Stimulated activated CD4-positive, alpha-beta T cell treated with anti-CD3 and anti-CD28 coated beads, Interleukin-1b, Interleukin-23, amount 100 ng/mL, for 24 hours (primary cell): Measurements from ENCODE around the gene SUN2.
"Not testable (repeated sequence)": the region's sequence is repeated elsewhere in the genome, so short reads cannot be mapped to it uniquely, and the experiment has no call there.

Experiments used
- DNase-seq, 4 experiments: peaks; one replicate each; pipeline ENCODE4 v3.0.0-alpha.2; 2020; ENCODE audit warnings: low read depth in 4 of 4, low spot score in 1 of 4

The SUN2 gene, protein sequence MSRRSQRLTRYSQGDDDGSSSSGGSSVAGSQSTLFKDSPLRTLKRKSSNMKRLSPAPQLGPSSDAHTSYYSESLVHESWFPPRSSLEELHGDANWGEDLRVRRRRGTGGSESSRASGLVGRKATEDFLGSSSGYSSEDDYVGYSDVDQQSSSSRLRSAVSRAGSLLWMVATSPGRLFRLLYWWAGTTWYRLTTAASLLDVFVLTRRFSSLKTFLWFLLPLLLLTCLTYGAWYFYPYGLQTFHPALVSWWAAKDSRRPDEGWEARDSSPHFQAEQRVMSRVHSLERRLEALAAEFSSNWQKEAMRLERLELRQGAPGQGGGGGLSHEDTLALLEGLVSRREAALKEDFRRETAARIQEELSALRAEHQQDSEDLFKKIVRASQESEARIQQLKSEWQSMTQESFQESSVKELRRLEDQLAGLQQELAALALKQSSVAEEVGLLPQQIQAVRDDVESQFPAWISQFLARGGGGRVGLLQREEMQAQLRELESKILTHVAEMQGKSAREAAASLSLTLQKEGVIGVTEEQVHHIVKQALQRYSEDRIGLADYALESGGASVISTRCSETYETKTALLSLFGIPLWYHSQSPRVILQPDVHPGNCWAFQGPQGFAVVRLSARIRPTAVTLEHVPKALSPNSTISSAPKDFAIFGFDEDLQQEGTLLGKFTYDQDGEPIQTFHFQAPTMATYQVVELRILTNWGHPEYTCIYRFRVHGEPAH

DNA sequence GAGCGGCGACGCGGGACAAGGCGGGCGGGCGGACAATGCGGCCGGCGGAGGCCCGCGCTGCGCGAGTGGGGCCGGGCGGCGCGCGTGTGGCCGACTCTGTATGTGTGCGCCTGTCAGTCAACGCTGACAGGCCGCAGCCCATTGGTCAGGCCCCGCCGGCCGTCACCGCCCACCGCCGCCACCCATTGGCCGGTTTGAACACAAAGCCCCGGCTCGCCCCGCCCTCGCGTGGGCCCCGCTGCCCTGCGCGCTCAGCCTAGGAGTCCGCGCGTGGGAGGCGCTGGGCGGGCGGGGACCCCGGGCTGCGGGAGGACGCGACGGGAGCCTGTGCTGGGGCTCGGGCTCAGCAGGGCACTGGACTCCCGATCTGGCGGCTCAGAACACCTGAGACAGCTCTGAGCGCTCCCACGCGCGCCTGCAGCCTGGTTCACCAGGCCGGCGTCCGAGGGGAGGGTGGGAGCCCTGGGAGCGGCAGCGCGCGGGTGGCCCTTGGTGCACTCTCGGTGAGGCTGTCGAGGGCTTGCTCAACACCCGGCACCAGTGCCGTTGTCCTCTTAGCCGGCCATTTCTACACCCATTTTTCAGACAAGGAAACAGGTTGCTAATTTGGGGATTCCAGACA is at the start of gene SUN2:
Gene SUN2, minus strand, starts transcription at position 88 of the 622 bp plus-strand sequence. CDS start 3,370 bp downstream, outside the sequence.
- DNase-seq = peak; percentile 76 to 89 (median 84)

DNA sequence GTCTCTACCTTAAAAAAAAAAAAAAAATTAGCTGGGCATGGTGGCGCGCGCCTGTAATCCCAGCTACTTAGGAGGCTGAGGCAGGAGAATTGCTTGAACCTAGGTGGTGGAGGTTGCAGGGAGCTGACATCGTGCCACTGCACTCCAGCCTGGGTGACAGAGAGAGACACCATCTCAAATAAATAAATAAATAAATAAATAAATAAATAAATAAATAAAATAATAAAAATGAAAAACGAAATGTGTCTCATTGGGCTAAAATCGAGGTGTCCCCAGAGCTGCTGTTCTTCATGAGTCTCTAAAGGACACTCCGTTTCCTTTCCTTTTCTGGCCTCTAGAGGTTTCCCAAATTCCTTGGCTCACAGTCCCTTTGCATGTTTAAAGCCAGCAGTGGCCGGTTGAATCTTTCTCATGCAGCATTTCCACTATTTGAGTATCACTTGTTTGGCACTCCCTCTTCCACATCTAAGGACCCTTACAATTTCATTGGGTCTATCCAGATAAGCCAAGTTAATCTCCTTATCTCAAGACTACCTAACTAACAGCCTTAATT is 49.3 kb upstream of the SUN2 start:
- DNase-seq = not testable (repeated sequence)

DNA sequence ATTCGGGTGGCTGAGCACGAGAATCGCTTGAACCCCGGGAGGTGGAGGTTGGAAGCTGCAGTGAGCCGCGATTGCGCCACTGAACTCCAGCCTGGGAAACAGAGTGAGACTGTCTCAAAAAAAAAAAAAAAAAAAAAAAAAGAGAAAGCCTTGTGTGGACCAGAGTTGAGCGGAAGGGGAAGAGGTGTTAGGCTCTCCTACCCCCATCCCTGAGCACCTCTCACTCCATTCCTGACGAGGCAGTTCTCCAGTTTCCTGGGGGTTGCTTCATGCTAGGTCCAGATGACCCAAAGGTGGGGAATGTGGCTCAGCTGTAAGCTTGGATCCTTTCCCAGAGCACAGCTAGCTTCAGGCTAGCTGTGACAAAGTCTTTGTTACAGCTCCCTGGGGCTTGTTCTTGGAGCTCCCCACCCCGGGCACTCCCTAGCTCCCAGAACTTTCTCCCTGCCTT is 46.9 kb upstream of the SUN2 start:
- no peak for DNase-seq

DNA sequence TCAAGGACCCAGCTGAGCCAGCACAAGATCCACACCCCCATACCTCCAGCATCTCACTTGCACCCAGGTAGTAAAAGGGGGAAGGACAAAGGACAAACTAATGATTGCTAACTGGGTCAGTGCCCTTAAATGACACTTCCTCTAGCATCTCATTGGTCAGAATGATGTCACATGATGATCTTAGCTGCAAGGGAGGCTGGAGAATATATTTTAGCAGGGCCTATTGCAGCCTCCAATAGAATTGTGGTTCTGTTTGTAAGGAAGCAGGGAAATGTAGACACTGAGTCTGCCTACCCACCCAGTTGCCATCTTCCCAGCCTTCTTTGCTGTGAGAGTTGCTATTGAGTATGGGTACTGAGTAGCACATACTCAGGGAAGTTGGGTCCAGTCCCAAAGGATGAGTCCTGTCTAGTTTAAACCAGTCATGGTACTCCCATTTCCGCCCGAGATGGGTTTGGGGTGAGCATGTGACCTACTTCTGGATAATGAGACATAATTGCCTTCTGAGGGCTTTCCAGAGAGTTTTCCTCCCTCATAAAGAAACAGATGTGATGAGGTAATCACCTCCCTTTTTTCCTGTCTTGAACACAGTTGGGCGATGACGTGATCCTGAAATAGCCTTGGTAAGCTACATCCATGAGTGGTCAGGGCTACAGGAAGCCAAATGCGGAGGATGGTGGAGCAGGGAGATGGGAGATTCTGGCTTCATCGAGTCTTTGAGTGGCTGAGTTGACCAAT is 43.6 kb upstream of the SUN2 start:
- no peak for DNase-seq

DNA sequence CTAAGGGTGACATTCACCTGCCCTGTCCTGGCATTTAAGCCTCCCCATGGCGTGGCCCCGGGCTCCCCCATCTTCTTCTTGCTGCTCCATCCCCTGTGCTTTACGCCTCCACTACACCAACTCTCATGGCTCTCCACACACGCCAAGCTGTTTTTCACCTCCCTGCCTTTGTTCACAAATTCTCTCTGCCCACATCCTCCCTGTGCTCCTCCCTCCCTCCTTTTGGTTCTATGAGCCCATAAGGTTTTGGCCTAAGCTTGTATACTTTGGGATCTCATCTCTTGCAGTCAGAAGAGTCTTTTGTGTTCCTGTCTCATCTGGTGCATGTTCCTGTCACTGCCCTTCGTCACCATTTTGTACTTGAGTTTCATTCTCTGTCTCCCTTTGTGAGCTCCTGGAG is 42.7 kb upstream of the SUN2 start:
- no peak for DNase-seq

DNA sequence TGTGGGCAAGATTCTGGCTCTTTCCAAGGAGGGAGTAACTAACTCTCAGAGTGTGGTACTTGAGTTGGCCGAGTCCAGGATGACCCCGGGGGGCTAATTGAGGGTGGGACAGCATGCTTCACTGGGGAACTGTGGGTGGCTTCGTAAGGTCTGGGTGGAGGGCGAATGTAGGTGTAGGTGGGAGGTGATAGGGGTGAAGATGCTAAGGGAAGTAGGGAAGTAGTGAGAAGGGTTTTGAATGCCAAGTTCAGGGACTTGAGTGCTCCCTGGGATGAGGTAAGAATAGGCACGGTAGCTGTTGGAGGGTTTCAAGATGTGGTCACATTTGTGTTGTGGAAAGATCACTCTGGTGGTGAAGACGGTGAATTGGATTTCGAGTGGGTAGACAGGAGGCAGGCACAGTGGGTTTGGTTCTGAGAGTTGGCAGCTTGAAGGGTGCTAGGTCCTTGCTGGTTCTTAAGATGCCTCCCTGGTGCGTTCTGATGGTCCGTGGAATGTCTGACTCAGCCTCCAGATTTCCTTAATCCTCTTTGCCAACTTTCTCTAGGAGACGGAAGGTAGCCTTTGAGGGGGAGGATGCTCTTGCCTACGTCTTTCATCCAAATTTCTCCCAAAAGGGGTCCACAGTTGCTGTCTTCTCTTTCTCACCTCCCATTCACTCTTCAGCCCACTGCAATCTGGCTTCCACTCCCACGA is 40.6 kb upstream of the SUN2 start:
- DNase-seq = no peak

DNA sequence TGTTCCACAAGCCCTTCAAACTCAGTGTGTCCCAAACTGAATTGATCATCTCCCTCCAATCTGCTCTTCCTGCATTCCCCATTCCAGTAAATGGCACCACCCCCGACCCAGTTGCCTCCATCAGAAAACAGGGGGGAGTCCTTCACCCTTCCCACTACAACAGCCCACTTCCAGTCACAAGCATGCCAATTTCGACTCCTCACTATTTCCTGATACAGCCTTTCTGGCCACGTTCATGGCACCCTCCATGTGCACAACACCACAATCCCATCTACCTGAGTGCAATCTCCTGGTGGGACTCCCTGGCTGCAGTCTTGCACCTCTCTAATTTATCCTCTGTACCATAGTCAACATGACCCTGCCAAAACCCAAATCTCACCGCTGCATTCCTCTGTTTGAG is 39.8 kb upstream of the SUN2 start:
- DNase-seq = no peak

DNA sequence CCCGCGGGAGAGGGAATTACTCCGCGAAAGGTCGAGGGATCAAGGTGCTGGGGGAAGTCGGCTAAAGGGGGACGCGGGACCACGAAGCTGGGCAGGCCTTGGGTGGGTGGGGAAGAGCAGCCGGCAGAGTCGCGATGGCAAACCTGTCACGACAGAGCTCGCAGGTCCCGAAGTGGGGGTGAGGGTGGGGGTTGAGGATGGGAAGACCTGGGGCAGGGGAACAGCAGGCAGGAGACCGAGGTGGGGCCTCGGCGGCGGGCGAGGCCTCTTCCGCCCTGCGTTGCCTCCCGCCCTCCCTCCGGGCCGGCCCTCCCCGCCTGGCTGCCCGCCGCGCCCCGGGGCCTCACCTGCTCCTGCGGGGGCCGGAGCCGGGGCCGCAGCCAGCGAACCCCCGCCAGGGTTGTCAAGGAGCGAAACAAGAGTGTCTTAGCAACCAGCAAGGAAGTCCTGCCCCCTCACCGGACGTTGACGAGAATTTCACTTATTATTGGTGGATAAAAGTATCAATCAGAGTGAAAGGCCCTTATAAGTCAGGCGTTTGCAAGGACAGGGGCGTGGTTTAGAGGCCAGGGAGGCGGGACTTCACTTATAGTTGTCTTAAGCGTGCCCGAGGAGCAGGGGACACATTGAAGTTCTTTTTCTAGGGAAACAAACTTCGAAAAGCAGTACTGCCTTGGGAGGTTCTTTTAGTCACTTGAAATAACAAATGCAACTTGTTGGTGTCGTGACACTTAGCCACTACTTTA is 38.1 kb upstream of the SUN2 start, which contains the start of gene DNAL4:
Gene DNAL4, minus strand, starts transcription at position 423 of the 746 bp plus-strand sequence. CDS start 11,412 bp downstream, outside the sequence.
- peak; percentile 67 to 89 (median 81) for DNase-seq

DNA sequence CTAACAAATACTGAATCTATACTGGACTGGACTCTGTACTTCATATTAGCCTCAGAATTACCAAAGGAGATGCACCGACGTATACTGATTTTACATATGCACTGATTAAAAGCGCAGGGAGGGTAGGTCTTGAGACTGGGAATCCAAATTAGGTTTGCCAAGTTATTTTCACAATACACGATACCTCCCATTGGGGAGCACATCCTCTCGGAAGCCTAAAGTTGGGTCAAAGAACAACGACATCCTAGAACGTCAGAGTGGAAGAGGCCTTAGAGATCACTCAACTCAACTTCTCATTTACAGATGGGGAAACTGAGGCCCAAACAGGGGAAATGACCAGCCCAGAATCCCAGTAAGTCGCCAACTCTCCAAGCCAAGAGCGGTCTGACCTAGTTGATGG is 37.5 kb upstream of the SUN2 start:
- no peak for DNase-seq

DNA sequence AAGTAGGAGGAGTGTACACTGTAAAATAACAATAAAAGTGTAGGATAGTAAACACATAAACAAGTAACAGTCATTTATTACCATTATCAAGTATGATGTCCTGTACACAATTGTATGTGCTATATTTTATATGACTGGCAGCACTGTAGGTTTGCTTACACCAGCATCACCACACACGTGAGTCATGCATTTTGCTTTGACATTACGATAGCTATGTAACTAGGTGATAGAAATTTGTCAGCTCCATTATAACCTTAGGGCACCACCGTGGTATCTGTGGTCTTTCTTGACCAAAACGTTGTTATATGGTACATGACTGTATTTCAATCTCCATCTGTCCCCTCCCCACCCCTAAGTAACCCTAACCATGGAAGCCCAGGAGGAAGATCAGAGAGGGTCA is 37.0 kb upstream of the SUN2 start:
- DNase-seq = no peak

DNA sequence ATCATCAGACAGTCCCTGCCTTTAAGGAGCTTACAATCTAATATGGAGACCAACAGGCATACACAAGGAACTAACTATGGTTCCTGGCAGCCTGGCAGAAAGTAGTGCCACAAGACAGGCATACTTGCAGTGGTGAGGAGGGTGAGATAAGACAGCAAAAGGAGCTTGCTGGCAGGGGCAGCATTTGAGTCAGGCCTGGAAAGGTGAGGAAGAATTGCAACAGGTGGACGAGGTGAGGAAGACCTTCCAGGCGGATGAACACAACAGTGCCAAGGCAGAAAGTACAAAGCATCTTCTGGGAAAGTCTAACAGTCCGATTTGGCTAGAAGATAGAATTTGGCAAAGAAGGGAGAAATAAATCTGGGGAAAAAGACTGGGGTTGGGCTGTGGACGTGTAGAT is 33.8 kb upstream of the SUN2 start:
- DNase-seq = no peak

DNA sequence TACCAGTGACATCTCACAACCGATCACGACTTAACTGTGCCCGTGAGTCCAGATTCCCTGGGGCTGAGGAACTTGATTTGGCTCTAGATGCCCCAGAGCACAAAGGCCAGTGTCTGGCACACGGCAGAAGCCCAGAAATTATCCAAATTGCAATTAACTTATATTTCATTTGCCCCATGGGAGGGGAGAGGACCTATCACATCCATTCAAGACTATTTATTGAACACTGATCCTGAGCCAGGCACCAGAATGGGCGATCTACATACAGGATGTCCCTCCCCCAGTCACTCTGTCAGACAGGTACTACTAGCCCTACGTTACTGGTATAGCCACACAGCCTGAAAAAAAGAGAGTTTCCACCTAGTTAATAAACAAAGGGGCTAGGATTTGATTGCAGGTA is 33.0 kb upstream of the SUN2 start:
- DNase-seq = no peak

DNA sequence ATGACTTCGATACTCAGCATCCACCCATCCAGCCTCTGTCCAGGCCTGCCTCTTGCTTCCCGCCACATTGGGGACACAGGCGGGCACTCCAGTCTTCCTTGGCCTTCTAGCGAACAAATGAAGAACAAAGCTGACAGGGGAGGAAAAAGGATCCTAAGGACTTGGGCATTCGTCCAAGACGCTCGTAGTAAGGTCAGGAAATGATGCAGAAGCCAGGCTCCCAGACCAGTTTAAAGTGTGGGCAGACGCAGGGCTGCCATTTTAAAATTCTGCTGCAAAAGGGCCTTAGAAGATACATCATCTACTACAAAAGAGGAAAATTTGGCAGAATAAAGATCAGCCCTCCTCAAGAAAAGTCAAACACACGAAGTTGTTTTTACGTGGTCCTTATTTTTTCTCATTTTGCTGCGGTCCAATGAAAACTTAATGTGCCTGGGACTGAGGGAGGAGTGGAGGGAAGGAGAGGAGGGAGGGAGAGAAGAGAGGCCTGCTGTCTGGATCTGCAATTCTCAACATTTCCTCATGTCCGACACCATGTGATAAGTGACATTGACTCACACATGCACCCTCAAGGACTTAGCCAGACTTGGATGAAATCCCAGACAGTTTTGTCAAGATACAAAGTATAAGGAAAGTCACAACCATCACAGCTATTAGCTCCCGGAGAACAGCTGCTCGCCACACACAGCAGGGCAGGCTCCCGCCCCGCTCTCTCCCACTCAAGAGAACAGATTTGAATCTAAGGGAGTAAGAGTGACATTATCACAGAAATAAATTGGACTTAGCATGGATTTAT is 32.4 kb upstream of the SUN2 start:
- DNase-seq = no peak

DNA sequence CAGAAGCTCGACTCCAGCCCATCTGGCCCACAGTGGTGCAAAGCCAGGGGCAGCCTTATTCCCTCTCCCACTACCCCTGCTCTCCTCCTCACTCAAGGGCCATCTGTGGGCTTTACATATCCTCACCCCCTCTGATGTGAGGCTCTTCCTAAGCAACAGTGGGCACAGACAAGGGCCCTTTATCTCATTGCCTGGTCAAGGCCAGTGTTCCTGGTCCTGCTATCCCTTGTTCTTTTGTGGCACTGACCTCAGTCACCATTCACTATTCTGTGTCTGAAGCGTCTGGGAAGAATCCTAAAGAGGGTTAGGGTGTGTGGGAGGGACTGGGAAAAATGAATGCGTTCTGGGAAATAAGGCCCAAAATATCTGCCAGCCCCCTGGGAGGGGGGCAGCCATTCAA is 30.8 kb upstream of the SUN2 start:
- no peak for DNase-seq

DNA sequence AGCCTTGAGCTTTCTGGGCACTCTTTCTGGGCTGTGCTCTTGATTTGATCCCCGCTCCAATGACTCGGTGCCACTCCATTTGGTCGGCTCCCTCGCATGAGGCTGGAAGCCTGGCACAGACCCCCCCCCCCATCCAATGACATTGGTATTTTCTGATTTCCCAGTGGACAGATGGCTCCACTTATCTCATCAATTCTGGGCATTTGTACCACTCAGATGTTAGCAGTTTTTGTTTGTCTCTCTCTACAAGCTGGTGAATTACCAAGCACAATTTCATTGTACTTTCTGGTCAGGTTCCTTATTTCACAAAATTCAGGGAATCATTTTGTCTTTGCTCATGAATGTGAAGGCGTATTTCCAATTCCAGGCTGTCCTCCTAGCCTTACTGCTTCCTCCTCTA is 29.1 kb upstream of the SUN2 start:
- no peak for DNase-seq

DNA sequence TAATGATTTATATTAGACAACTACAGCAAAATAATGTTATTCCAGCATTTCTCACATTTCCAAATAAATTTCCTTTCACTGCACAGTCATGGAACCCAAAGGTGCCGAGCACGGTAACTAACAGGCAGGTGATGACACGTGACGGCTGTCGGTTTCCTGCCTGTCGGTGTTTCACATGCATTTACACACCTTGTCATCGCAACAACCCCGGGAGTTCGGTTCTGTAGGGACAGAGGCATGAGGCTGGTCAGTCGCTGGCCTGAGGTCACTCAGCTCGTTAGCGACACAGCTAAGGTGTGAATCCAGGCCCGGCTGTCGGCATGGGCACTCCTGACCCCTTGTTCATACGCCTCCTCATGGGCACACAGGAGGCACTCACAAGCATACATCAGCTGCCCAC is 28.2 kb upstream of the SUN2 start:
- no peak for DNase-seq

DNA sequence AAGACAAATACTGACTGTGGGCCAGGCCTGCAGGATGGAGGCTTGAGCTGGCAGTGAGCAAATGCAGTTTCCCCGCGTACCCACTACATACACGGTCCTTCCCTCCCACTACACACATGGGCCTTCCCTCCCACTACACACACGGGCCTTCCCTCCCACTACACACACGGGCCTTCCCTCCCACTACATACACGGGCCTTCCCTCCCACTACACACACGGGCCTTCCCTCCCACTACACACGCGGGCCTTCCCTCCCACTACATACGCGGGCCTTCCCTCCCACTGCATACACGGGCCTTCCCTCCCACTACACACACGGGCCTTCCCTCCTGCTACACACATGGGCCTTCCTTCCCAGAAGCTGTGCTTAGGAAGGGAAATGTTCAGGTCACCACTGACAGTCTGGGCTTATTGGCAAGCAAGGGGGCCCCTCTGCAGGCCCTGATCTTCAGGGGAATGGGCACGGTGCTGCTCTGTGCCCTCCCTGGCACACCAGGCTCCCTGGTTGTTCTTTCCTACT is 27.4 kb upstream of the SUN2 start:
- no peak for DNase-seq

DNA sequence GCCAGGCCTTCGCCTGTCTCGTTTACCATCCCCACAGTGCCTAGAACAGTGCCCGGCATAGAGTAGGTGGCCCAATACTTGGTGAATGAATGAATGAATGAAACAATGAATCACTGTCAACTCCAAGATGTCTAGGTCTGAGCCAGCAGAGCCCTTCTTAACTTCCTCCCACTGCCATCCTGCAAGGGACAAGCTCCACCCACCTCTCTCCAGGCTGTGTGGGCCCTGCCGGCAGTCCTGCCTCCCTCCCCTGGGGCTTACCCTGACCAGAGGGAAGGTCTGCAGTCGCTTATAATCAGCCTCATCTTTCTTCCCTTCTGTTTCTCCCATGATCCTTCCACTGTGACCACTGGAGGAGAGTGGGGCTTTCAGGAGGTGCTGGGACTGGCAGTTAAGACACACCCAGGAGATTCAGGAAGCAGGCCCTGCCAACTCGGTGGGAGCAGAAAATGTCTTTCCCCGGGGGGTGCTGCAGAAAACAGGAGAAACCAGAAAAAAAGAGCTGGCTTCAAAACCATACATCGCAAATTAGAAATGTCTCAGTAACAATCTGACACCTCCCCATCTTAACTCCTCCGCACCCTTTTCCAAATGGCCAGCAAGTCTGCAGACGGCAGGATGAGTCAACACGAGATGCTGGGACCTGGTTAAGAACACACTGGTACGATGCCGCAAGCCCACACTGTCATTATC is 26.8 kb upstream of the SUN2 start:
- DNase-seq = no peak
